ENCODE results near the gene CDK14.

DNA sequence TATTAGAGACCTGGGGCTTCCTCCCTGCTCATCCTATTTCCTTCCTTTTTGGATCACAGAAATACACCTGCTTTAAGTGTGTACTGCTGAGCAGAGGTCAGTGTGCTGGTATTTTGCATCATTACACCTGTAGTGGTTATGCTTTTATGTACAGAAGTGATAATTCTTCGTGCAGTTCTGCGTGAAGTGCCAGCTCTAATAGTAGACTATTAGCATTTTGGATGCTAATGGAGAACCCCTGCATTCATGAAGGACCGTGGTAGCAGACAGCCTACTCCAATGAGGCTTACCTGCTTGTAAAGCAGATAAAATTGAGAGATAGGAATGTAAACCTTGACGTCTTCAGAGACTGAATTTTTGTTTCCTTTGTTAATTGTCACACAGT is 114.3 kb downstream of the CDK14 start:
- TF ChIP-seq, protein P1, sequence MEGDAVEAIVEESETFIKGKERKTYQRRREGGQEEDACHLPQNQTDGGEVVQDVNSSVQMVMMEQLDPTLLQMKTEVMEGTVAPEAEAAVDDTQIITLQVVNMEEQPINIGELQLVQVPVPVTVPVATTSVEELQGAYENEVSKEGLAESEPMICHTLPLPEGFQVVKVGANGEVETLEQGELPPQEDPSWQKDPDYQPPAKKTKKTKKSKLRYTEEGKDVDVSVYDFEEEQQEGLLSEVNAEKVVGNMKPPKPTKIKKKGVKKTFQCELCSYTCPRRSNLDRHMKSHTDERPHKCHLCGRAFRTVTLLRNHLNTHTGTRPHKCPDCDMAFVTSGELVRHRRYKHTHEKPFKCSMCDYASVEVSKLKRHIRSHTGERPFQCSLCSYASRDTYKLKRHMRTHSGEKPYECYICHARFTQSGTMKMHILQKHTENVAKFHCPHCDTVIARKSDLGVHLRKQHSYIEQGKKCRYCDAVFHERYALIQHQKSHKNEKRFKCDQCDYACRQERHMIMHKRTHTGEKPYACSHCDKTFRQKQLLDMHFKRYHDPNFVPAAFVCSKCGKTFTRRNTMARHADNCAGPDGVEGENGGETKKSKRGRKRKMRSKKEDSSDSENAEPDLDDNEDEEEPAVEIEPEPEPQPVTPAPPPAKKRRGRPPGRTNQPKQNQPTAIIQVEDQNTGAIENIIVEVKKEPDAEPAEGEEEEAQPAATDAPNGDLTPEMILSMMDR (conservative IDR thresholded peaks at IDR 0.05): no peak
- TF ChIP-seq EZH2 (IDR thresholded peaks at IDR 0.05; ENCODE audit: low read depth): no peak
